ENCODE data around the gene MEGF8.
A peak's percentile ranks its signal among the peaks of the same experiment; 100 is the strongest.

The MEGF8 gene

DNA sequence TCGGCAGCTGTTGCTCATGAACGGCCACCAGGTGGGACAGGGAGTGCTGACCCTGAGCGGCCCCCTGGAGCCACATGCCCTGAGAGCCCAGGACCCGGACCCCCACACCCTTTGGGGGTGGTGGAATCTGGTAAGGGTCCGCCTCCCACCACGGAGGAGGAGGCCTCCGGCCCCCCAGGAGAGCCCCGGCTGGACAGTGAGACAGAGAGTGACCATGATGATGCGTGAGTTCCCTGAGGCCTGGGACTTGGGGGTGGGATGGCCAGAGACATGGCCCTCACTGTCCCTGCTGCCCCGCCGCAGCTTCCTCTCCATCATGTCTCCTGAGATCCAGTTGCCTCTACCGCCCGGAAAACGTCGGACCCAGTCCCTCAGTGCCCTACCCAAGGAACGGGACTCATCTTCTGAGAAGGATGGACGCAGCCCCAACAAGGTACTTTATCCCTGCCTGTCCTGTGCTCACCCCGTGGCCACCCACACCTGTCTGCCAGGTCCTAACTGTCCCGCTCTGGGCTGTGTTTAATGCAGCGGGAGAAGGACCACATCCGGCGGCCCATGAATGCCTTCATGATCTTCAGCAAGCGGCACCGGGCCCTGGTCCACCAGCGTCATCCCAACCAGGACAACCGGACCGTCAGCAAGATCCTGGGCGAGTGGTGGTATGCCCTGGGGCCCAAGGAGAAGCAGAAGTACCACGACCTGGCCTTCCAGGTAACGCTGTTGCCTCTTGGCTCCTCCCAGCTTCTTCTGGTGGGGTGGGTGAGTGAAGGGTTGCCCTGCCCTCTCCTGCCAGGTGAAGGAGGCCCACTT, 38.2 kb upstream of the MEGF8 start:
- DNase-seq (no peak), ATAC-seq (no peak)

DNA sequence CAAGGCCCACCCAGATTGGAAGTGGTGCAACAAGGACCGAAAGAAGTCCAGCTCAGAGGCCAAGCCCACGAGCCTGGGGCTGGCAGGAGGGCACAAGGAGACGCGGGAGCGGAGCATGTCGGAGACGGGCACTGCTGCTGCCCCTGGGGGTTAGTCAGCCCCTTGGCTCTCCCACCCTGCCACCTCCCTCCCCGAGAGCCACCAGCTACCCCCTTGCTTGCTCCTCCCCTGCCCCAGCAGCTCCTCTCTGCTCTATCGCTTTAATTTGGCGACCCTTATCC, 37.7 kb upstream of the MEGF8 start:
- ATAC-seq, result no peak
- no peak for DNase-seq

DNA sequence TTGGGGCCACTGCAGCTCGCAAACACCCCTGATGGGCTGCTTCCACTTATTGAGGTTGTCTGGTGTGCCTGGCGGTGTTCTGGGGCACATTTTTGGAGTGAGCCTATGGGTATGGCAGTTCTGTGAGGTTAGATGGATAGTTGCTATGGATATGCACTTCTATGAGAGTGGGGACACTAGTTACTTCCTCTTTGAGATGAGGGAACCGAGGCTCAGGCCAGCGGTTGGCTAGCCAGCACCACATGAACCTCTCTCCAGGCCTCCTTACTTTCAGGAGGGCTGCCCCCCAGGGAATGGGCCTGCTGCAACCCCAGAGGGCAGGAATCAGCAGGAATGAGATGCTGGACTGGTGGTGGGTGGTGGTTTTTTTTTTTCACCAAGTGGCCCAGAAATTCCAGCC, 37.0 kb upstream of the MEGF8 start:
- ATAC-seq (no peak), DNase-seq (no peak)

DNA sequence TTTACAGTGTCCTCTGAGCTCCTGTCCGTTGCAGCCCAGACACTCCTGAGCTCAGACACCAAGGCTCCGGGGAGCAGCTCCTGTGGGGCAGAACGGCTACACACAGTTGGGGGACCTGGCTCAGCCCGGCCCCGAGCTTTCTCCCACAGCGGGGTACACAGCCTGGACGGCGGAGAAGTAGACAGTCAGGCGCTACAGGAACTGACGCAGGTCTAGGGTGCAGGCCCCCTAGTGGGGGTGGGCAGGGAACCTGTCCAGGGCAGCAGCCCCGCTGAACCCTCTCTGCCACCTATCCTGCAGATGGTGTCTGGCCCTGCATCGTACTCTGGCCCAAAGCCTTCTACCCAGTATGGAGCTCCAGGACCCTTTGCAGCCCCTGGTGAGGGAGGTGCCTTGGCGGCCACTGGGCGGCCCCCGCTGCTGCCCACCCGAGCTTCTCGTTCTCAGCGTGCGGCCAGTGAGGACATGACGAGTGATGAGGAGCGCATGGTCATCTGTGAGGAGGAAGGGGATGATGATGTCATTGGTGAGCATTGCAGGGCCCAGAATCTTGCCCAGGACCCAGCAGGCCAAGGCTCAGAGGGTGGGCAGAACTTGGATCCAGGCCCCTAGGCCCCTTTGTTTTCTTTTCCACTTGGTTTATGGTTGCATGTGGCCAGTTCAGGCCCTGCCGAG, 36.4 kb upstream of the MEGF8 start:
- no peak for DNase-seq
- ATAC-seq, result no peak

DNA sequence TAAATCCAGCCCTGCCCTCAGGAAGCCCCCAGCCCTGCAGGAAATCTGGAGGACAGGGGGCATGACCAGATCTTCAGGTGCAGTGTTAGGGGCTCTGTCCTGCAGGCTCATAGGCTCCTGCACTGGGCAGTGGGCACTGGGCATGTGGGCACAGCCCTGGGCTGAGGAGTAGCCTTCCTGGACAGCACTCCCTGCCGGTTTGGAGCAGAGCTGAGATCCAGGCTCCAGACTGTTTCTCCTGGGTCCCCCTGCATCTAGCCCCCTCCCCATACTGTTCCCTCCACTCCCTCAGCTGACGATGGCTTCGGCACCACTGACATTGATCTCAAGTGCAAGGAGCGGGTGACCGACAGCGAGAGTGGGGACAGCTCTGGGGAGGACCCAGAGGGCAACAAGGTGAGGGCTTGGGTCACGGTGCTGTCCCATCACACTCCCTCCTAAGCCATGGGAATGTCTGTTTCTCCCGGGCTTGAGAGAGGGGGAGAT, 35.8 kb upstream of the MEGF8 start:
- ATAC-seq (no peak), DNase-seq (no peak)

DNA sequence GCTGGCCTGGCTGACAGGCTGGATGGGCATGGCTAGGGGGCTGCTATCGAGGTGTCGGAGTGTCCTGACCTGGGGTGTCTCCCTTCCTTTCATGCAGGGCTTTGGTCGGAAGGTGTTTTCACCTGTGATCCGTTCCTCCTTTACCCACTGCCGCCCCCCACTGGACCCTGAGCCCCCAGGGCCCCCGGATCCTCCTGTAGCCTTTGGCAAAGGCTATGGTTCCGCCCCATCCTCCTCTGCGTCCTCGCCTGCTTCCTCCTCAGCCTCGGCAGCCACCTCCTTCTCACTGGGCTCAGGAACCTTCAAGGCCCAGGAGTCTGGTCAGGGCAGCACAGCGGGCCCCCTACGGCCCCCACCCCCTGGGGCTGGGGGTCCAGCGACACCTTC, 35.3 kb upstream of the MEGF8 start:
- ATAC-seq, result no peak
- no peak for DNase-seq

DNA sequence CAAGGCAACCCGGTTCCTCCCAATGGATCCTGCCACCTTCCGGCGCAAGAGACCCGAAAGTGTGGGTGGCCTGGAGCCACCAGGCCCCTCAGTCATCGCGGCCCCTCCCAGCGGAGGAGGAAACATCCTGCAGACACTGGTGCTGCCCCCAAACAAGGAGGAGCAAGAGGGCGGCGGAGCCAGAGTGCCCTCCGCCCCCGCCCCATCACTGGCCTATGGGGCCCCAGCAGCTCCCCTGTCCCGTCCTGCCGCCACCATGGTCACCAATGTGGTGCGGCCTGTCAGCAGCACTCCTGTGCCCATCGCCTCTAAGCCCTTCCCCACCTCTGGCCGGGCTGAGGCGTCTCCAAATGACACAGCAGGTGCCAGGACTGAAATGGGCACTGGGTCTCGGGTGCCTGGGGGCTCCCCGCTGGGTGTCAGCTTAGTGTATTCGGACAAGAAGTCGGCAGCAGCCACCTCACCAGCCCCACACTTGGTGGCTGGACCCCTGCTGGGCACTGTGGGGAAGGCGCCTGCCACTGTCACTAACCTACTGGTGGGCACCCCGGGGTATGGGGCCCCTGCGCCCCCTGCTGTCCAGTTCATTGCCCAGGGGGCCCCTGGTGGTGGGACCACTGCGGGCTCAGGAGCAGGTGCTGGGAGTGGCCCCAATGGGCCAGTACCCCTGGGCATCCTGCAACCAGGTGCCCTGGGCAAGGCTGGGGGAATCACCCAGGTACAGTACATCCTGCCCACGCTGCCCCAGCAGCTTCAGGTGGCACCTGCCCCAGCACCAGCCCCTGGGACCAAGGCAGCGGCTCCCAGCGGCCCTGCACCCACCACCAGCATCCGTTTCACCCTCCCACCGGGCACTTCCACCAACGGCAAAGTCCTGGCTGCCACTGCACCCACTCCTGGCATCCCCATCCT, 34.7 kb upstream of the MEGF8 start:
- ATAC-seq, result peak; percentile 60

DNA sequence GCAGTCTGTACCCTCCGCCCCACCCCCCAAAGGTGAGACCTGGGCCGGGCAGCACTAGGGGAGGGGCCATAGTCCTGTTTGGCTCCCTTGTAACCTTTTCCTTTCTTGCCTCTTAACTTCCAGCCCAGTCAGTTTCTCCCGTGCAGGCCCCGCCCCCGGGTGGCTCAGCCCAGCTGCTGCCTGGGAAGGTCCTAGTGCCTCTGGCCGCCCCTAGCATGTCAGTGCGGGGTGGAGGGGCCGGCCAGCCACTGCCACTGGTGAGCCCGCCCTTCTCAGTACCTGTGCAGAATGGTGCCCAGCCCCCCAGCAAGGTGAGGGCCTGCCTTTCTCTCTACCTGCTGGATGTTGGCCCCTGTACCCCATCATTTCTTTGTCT, 34.0 kb upstream of the MEGF8 start:
- DNase-seq (no peak), ATAC-seq (no peak)

More for the DNA sequence above, 34.7 kb upstream of the MEGF8 start:
- DNase-seq, result peak; percentile 77

DNA sequence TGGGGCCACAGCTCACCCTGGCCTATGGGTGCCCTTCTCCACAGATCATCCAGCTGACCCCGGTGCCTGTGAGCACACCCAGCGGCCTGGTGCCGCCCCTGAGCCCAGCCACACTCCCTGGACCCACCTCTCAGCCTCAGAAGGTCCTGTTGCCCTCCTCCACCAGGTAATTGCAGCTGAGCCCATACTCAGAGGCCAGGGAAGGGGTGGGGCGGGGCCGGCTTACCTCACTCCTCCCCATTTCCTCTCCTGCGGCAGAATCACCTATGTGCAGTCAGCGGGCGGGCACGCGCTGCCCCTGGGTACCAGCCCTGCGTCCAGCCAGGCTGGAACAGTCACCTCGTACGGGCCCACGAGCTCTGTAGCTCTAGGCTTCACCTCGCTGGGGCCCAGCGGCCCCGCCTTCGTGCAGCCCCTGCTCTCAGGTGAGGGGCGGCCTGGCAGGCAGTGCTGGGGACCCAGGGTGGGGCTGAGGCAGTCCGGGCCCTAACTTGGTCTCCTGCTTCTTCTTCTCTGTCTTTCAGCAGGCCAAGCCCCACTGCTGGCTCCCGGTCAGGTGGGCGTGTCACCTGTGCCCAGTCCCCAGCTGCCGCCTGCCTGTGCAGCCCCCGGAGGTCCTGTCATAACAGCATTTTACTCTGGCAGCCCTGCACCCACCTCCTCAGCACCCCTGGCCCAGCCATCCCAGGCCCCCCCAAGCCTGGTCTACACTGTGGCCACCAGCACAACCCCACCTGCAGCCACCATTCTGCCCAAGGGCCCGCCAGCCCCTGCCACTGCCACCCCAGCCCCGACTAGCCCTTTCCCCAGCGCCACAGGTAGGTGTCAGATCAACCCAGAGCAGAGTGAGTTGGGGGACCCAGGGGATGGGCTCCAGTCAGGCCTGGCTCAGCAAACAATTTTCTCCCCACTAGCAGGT, 33.1 kb upstream of the MEGF8 start:
- ATAC-seq (no peak), DNase-seq (no peak)

DNA sequence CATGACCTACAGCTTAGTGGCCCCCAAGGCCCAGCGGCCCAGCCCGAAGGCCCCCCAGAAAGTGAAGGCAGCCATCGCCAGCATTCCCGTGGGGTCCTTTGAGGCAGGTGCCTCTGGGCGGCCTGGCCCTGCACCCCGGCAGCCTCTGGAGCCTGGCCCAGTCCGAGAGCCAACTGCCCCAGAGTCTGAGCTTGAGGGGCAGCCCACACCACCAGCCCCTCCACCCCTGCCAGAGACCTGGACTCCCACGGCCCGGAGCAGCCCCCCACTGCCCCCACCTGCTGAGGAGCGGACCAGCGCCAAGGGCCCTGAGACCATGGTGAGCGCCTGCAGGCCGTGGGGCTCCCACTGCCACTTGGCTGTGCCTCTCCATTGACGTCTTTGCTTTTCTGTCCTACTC, 32.5 kb upstream of the MEGF8 start:
- ATAC-seq (no peak), DNase-seq (no peak)

DNA sequence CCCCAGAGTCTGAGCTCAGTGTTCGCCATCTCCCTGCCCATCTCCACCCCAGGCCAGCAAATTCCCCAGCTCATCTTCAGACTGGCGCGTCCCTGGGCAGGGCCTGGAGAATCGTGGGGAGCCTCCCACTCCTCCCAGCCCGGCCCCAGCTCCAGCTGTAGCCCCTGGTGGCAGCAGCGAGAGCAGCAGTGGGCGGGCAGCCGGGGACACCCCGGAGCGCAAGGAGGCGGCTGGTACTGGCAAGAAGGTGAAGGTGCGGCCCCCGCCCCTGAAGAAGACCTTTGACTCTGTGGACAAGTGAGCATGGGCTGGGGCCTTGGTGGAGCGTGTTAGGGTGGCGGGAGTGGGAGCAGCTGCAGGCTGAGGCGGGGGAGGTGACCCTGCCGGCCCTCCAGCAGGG, 31.9 kb upstream of the MEGF8 start:
- ATAC-seq, result no peak
- DNase-seq, result no peak

DNA sequence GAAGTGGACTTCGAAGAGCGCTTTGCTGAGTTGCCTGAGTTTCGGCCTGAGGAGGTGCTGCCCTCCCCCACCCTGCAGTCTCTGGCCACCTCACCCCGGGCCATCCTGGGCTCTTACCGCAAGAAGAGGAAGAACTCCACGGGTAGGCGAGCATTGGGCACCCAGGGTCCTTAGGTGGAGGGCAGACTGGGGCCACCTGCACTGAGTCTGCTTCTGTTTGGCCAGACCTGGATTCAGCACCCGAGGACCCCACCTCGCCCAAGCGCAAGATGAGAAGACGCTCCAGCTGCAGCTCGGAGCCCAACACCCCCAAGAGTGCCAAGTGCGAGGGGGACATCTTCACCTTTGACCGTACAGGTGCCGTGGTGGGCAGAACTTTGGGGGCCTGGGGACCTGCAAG, 31.5 kb upstream of the MEGF8 start:
- no peak for ATAC-seq
- no peak for DNase-seq

DNA sequence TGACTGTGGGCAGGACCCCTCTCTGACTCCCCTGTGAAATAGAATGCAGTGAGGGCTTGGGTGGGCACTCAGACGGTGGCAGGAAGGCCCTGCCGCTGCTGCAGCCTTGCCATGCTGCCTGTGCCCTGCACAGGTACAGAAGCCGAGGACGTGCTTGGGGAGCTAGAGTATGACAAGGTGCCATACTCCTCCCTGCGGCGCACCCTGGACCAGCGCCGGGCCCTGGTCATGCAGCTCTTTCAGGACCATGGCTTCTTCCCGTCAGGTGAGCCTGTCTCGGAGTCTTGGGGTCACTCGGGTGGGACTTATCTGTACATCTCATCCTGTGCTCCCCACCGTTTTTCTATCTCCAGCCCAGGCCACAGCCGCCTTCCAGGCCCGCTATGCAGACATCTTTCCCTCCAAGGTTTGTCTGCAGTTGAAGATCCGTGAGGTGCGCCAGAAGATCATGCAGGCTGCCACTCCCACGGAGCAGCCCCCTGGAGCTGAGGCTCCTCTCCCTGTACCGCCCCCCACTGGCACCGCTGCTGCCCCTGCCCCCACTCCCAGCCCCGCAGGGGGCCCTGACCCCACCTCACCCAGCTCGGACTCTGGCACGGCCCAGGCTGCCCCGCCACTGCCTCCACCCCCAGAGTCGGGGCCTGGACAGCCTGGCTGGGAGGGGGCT, 30.8 kb upstream of the MEGF8 start:
- ATAC-seq, result no peak
- DNase-seq, result no peak

DNA sequence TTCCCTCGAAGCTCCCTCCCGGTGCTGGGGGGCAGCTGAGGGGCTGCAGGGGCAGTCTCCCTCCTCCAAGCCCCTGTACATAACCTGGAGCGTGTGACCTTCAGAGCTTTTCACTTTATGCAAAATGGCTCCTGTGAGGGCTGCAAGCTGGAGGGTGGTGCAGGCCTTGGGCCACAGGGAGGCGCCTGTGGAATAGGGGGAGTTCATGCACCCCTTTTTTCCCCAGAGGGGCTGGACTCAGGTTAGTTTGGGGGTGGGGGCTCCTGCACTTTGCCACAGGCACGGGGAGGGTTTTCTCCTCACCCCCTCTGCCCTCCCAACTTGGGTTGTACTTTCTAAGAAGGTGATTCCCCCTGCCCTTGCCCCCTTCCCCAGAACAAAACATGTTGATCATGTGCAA, 30.1 kb upstream of the MEGF8 start:
- DNase-seq, result no peak

DNA sequence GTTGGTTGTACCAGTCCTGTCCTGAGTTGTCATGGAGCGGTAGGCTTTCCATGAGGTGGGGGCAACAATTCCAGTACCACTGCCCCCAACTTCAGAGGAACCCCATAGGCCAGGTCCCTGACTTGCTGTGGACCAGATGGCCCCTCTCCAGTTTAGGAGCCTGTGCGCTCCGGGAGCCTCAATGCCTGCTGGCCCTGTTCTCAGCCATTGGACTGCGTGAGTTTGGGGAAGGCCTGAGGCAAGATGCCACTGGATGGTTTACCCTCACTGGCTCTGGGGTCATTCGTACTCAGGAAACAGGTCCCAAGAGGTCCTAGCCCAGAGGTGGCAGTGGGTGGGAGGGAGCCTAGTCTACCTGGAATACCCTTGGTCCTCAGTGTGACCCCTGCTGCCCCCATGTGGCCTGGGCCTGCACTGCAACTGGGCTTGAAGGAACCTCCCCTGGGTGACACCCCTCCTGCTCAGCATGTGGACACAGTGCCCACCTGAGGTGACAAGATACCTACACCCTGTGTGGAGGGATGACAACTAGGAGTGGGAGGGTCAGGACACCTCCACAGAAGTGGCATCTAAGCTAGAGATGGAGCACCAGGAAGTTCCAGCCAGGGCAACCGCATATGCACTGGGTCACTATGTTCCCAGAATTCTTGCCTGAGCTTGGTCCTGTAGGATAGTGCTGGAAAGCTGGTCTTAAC, 29.5 kb upstream of the MEGF8 start:
- ATAC-seq, result peak; percentile 79
- peak; percentile 94 for DNase-seq

More for the DNA sequence above, 30.1 kb upstream of the MEGF8 start:
- no peak for ATAC-seq

DNA sequence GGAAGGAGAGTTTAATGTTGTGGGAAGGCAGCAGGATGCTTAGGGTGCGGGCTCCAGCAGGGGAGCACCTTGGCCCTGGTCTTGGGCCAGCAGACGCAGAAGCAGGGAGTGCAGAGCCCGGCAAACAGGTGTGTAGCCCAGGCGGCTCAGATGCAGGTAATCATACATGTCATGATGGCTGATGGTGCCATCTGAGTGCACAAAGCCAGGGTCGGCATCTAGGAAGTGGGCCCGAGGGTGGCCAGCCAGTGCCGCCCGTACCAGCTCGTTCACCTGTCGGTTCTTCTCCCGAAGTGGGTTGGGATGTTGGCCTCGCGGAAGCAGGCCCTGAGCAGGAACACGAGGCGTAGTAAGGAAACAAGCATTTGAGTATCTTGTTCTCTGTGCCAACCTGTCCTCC, 28.4 kb upstream of the MEGF8 start:
- ATAC-seq (no peak), DNase-seq (no peak)

DNA sequence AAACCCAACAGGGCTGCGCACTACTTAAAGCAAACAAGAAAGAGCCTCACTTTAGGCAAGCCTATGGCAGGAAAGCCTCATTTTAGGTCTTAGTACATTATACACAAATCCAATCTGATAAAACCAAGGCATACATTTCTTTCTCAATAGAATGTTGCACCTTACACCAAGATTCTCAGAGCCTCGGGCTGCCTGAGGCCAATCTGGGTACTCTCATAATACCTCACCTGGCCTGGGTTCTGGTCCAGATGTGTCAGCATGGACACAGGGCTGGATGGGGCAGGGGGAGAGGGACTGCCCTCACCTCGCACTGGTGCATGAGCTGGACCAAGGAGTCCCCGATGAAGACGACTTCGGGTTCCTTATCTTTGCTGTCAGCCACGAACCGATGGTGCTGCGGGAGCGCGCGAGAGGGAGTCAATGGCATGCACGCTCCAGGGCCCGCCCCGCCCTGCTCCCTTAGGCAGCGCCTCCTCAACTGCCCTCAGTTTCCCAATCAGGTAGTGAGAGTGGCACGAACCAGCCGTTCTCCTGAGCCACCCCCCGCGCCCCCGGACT, 23.7 kb upstream of the MEGF8 start, which contains the start of gene PRR19:
TSS of gene PRR19 (plus strand) at position 487 of the 558 bp plus-strand sequence. CDS start 7,453 bp downstream, outside the sequence.
- ATAC-seq (peak; percentile 21), DNase-seq (peak; percentile 46)

DNA sequence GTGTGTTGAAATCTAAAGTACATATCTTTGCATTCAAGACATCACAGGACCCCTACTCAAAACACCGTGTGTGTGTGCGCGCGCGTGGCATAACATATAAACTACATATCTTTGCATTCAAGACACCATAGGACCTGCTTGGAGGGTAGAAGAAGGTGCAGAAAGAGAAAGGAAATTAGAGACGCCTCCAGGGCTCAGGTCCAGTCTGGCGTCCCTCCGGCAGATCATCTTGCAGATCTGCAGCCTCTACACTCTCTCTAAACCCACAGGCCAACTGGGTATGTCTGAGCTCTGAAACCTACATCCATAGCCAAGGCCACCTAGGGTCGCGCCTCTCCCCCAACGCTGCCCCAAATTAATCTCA, 22.4 kb upstream of the MEGF8 start:
- DNase-seq, result no peak
- no peak for ATAC-seq

DNA sequence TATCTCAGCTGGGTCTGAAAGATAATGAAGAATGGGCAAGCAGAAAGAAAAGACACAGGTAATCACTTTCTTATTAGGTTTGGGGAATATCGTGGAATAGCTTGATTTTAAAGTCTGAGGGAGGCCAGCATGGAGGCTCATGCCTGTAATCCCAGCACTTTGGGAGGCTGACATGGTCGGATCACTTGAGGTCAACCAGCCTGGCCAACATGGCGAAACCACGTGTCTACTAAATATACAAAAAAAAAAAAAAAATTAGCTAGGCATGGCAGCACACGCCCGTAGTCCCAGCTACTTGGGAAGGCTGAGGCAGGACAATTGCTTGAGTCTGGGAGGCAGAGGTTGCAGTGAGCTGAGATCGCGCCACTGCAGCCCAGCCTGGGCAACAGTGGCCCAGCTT, 21.6 kb upstream of the MEGF8 start:
- no peak for DNase-seq
- ATAC-seq, result no peak

DNA sequence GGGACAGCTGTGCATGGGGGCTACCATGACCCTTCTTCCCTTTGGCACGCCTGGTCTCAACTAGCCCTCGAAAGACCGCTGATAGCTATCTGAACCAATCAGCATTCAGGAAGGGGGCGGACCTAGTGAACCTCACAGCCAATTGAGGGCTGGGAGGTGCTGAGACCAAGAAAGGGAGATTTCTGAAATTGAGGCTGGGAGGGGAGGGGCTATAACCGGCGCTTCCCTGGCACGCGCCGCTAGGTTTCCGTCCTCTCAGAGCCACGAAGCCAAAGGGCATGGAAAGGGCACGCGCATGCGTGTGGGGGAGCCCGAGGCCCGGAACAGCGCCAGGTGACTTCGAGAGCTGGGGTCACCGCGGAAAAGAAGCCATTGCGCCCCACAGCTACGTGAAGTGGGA, 18.8 kb upstream of the MEGF8 start:
- DNase-seq (no peak), ATAC-seq (no peak)
